22Rv1 (cell line): ENCODE measurements around the gene ZMAT1.
"Not testable (repeated sequence)": the region's sequence is repeated elsewhere in the genome, so short reads cannot be mapped to it uniquely, and the experiment has no call there.

Experiments
- H3K27ac ChIP-seq: fragments of 450-650 bp; 2 replicates; pipeline ENCODE4 v1.5.1; 2017
- CTCF ChIP-seq: fragments of 450-650 bp; IDR thresholded peaks from 2 replicates; pipeline ENCODE4 v1.5.1; 2017; ENCODE audit warnings: mild to moderate bottlenecking
- ZFX ChIP-seq: fragments of 450-650 bp; IDR thresholded peaks from 2 replicates; pipeline ENCODE4 v1.6.1; 2017; ENCODE audit warnings: antibody characterized with exemption, borderline replicate concordance

ZMAT1 gene

DNA sequence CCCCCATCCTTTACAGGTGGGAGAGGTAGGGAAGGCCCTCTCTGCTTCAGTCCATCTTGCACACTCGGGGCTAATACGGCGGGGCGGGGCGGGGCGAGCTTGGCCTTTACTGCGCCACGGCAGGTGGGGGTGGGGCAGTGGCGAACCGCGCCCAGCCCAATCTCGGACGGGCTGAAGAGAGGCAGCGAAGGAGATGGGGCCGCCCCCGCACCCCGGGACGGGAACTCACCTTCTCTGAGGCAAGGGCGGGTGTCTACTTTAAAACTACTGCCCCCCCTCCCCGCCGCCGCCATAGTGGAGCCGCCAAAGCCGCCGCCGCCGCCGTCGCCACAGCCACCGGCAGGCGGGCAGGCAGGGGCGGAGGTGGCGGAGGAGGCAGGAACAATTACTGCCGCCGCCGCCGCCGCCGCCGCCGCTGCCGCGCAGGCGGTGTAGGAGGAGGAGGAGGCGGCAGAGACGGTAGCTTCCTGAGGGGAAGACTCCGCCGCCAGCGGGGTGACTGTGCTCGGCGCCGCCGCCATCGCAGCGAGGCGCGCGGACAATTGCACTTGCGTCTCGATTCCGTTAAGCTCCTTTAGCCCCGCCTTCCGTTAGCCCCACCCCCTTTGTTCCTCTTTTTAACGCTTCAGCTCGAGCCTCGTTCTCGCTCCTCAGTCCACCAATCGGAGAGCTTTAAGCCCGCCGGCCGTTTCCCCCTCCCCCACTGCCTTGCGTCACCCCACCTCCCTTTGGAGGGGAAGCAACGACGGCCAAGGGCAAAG, at the start of gene ZMAT1:
TSS of gene ZMAT1 (minus strand) at position 540 of the 761 bp plus-strand sequence. CDS start at position 521, 19 bp downstream.
- peak within 1 kb of the TSS; percentile 74 for H3K27ac ChIP-seq

DNA sequence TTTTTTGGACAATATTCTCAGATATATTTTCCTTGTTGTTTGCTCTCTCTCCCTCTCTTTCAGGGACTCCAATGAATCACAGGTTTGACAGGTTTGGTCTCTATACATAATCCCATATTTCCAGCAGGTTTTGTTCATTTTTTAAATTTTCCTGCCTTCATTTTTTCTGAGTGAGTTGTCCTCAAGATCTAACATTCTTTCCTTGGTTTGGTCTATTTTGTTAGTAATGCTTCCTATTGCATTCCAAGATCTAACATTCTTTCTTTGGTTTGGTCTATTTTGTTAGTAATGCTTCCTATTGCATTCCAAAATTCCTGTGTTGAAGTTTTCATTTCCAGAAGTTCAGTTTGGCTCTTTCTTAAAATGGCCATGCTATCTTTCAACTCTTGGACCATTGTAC, 45.3 kb upstream of the ZMAT1 start:
- H3K27ac ChIP-seq: no peak overlapping the region
- no peak for TF ChIP-seq ZFX

More for the DNA sequence above, at the start of gene ZMAT1:
- TF ChIP-seq ZFX (no peak), CTCF (no peak)

GRCh38 chrX:101973066-101973465, 41.2 kb upstream of the ZMAT1 start:
- TF ChIP-seq CTCF (no peak), ZFX (no peak)
- H3K27ac ChIP-seq: no peak overlapping the region

GRCh38 chrX:101964923-101965539, 33.2 kb upstream of the ZMAT1 start:
- H3K27ac ChIP-seq: not testable (repeated sequence)

GRCh38 chrX:101958139-101958538, 26.3 kb upstream of the ZMAT1 start:
- H3K27ac ChIP-seq: no peak overlapping the region
- TF ChIP-seq ZFX (no peak), CTCF (no peak)

GRCh38 chrX:101957174-101957573, 25.3 kb upstream of the ZMAT1 start:
- TF ChIP-seq CTCF (no peak), ZFX (no peak)
- no peak overlapping the region for H3K27ac ChIP-seq

GRCh38 chrX:101956556-101956955, 24.7 kb upstream of the ZMAT1 start:
- no peak overlapping the region for H3K27ac ChIP-seq
- TF ChIP-seq ZFX: no peak
- no peak for TF ChIP-seq CTCF

- no peak overlapping the region for H3K27ac ChIP-seq
- TF ChIP-seq ZFX: no peak
- TF ChIP-seq CTCF: no peak
Measured at GRCh38 chrX:101950581-101950980, 18.8 kb upstream of the ZMAT1 start.
